CD4-positive, alpha-beta T cell treated with Interleukin-15 for 4 hours (primary cell): ENCODE data around the gene ULBP1.
"Not testable (repeated sequence)": the region's sequence is repeated elsewhere in the genome, so short reads cannot be mapped to it uniquely, and the experiment has no call there.

Experiments used
- DNase-seq: peaks from one replicate; pipeline ENCODE4 v3.0.0-alpha.2; 2020; ENCODE audit warnings: low spot score

ULBP1 gene, protein sequence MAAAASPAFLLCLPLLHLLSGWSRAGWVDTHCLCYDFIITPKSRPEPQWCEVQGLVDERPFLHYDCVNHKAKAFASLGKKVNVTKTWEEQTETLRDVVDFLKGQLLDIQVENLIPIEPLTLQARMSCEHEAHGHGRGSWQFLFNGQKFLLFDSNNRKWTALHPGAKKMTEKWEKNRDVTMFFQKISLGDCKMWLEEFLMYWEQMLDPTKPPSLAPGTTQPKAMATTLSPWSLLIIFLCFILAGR

DNA sequence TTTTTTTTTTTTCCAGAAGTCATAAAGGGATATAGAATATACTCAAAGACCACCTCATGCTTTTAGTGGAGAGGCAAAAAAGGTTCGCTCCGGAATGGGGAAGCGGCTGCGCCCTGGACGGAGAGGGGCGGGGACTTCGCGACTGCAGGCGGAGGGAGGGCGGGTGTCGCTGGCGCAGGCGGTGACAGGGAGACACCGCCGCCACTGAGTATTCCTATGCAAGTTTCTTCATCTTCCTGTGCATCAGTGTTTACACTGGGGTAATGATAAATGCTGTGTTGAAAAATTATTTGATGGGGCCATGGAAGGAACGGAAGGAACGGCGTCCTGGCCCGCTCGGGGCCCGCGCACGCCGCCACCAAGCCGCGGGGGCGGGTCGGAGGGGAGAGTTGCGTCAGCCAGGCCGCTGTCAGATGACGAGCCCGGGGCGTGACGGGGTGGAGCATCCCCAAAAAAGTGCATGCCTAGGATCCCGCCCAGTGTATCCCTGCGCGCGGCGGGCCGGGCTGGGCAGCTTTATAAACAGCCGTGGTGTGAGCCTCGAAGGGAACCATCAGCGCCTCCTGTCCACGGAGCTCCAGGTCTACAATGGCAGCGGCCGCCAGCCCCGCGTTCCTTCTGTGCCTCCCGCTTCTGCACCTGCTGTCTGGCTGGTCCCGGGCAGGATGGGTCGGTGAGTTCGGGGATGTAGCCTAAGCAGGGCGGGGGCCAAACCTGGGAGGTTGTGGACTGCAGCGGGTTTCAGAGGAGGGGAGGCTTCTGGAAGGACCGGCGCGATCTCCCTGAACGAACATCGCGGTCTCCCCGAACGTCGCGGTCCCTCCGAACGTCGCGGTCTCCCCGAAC is at the start of gene ULBP1:
Gene ULBP1, plus strand, starts transcription at position 482 of the 846 bp plus-strand sequence. Its CDS starts 107 bp downstream, at position 589.
- DNase-seq, result peak; percentile 67

DNA sequence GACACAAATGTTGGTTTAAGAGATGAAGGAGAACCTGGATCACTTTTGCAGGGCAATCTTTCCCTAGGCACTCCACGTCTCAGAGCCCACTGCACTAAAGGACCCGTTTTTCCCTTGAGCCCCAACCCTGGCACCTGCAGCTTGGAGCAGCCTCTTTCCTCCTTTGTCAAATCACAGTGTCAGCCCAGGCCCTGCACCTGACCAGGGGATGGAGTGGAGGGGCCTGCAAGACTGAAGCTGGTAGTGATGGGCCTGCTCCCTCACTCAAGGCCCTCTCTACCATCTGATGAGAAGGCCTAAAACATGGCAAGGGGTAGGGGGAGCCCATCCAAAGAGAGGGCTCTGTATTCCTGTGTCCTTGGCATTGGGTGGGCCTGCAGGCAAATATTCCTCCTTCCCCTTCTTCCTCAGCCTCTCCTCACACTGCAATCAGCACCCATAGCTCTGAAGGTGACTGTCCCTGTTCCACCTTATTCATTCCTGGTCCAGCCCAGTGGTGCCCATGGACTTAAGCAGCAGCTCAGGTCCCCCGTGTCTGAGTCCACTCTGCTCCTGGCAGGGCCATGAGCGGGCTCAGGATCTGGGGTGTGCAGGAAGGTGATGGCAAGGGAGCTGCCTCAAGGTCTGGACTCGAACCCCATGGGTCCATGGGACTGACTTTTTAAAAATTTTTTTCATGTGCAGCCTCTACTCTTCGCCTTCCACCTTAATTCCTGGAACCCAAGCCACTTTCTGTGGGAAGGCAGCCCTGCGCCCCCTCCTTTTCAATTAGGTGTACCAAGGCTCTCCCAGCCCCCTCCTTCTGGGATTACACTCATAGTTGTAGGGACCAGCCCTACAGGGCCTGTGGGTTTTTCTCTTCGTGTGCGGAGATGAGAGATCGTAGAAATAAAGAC is 47.5 kb upstream of the ULBP1 start:
- no peak for DNase-seq

DNA sequence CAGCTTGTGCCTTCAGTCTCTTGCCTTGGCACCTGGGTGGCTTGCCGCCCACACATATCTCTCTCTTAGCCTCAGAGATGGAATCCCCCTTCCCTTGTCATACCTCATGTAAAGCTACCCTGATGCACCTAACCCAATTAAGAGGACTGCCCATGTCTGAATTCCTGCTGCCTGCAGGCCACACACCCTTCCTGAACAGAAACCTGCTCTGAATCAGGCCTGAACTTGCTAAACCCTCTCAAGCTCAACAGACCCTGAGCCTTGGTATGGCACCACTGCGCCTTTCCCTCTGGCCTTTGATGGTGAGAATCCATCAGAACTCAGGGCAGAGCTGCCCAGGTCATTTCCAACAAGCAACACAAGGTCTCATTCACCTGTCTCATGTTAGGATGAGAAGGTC is 46.1 kb upstream of the ULBP1 start:
- no peak for DNase-seq

DNA sequence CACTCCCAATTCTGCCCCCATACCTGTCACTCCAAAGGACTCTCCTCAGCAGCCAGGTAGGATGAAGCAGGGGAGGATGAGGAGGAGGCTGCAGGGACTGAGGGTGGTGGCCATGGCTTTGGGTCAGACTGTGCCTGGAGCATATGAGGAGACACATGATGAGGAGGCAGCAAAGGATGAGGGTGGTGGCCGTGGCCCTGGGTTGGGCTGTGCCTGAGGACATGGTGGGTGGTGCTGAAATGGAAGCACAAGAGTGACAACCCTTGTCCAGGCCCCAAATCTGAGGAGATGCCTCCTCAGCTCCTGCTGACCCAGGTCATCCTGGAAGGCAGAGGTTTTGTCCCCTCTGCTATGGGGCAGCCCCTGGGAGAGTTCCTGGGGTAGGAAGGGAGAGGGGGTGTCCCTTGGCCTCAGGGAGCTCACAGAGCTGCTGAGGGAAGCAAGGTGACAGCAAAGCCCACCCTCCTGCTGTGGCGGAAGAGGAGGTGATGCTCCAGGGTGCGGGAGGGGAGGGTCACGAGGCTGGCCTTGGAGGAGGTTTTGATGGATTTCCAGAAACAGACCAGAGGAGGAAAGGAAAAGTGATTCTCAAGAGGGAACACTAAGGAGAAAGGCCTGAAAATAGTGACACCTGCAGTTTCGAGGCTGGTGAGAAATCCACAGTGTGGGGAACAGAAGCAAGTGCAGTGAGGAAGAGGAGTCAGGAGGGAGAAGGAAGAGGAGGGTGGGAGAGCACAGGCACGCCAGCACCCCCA is 45.4 kb upstream of the ULBP1 start:
- DNase-seq, result no peak

DNA sequence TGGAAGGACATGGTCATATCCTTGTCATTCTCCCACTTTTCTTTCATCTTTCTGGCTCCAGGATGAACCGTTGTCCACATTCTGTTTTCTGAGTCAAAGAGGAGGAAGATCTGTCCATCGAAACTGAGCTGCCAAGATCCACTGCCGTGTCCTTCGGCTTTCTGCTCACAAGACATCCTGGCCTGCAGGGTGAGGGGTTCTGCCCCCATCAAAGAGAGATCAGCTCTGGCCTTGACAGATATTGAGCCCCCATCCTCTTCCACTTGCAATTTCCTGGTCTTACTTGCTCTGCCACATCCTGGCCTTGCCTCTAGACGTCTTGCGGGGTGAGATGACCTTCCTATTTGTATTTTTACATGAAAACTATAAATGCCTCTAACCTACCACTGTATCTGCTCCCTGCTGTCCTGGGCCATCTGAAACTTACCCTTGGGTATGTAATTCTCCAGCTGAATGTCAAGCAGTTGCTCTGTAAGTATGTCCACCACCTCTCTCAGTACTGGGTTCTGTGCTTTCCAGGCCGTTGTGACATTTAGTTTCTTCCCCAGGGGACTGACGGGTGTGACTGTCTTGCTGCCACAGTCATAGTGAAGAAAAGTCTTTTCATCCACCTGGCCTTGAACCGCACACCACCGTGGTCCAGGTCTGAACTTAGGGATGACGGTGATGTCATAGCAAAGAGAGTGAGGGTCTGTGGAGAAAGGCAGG is 44.5 kb upstream of the ULBP1 start:
- not testable (repeated sequence) for DNase-seq

DNA sequence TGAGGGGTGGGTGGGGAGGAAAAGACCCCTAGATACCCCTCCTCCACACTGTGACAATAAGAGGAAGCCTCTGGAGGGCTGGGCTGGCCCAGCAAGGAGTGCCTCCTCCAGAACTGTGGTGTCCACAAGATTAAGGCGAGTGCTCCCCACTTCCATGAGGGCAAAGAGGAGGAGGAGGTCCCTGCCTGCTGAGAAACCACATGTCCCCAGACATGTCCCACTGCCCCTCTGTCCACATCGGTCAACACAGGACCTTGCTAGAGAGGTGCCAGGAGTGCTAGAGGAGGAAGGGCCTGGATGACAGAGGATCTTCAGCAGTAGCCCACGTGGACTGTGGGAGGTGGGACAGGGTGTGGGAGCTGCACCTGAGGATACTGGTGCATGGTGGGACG is 43.9 kb upstream of the ULBP1 start:
- DNase-seq, result no peak

DNA sequence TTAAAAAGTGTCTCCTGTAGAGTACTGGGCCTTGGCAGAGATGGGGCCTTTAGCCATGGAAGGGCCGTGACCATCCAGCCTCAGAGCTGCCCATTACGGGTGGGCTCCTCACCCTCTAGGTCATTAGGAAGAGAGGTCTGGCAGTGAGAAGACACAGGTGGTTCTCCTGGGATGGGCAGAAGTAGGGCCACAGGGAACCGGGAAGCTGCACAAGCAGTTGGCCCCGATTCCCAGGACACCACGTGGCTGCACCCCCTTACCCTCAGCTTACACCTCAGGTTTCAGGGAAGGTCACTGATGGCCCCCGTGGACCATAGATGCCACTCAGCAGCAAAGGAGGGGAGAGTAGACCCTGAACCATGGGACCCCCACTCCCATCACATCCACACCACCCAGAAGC is 42.4 kb upstream of the ULBP1 start:
- DNase-seq, result no peak

DNA sequence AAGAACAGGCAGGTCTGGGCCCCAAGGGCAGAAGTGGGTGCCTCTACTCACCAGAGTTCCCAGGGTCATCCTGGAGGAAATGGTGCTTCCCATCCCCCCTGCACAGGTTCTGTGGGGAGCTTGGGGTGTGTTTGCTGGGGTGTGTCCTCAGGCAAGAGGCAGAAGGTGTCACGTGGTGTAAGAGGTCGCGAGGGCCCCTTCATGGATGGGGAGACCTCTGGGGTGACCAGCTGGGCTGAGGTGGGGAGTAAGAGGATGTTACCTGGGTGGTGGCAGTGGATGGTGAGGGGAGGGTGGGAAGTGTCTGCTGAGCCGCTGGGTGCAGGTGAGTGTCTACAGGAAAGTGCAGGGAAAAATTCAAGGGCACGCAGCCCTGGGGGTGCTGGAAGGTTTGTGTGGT is 41.7 kb upstream of the ULBP1 start:
- not testable (repeated sequence) for DNase-seq

DNA sequence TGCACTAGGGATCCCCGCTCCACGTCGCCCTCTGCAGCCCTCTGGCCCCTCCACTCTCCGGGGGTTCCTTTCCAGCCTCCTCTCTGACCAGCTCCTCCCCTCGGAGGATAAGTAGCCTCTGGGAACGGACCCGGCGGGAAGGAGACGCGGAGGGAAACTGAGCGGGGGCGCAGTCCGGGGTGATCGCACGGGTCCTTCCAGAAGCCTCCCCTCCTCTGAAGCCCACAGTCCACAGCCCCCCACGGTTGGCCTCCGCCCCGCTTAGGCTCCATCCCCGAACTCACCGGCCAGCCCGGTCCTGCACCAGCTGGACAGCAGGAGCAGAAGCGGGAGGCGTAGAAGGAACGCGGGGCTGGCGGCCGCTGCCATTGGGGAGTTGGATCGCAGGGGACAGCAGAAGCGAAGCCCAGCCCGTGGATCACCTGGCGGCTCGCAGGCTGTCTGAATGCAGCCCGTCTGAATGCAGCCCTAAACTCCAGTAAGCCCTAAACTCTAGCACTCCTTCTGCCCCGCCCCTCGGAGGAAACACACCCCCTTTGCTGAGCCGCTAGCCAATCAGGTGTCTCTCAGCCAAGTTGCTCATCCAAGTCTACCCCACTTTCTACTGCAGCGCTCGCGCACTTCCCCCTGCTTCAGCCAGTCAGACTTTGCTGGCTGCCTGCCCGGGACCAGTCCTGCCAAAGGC is 41.0 kb upstream of the ULBP1 start, which contains the start of gene RAET1G:
Gene RAET1G, minus strand, starts transcription at position 480 of the 685 bp plus-strand sequence. Its CDS starts 111 bp downstream, at position 369.
- DNase-seq, result peak; percentile 82

DNA sequence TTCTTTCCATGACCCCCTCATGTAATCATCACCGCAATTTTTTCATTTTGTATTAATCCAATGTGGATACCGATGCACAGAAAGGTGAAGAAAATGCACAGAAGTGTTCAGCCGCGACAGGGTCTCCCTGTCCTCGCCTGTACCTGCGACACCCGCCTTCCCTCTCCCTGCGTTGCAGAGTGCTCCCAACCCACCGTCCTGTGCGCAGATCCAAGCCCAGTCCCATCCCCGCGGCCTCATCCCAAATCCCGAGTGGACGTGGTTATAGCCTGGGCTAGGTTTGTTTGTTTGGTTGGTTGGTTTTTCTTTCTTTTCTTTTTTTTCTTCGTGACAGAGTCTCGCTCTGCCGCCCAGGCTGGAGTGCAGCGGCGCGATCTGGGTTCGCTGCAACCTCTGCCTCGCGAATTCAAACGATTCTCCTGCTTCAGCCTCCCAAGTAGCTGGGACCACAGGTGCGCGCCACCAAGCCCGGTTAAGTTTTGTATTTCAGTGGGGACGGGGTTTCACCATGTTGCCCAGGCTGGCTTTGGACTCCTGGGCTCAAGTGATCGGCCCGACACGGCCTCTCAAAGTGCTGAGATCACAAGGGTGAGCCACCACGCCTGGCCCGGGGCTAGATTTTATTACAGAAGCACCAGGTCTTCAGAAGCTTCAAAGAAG is 40.3 kb upstream of the ULBP1 start:
- DNase-seq, result no peak

DNA sequence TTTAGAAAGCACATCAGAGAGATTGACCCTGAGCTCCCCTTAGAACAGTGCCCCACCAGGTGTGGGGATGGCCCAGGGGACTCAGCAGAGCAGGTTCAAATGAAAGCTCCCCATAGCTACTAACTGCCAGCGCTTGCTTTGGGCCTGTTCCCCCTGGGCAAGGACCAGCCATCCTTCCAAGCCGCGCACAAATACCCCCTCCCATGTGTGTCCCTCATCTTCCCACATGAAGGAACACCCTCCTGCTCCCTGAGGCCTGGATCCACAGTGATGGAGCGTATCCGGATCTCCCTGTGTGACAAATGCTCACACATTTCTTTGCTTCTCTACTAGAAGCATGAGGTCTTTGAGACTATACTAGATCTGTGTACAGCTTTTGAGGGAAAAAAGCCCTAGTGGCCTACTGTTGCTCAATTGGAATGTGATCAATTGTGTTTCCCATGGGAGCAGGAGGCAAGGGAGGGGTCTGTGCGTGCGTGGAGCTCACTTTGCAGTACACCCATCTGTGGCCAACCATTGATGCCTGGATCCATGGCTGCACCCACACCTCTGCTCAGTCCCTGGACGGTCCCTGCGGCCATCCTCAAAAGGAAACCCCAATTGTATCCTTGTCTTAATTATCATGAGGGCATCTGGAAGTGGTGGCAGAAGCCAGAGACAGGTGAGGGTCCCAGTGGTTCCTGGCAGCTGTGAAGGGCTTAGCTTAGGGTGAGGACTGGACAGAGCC is 39.4 kb upstream of the ULBP1 start:
- no peak for DNase-seq

DNA sequence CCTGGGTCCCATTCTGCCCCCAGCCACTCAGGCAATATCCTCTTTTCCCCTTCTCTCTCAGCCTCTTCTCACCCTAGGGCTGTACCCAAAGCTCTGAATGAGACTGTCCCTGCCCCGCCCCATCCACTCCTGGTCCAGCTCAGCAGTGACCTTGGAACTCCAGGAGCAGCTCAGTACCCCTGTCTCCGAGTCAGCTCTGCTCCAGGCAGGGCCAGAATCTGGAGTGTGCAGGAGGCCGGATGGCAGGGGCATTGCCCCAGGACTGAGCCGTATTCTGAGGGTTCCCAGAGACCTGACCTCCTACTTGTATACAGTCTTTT is 38.9 kb upstream of the ULBP1 start:
- no peak for DNase-seq

DNA sequence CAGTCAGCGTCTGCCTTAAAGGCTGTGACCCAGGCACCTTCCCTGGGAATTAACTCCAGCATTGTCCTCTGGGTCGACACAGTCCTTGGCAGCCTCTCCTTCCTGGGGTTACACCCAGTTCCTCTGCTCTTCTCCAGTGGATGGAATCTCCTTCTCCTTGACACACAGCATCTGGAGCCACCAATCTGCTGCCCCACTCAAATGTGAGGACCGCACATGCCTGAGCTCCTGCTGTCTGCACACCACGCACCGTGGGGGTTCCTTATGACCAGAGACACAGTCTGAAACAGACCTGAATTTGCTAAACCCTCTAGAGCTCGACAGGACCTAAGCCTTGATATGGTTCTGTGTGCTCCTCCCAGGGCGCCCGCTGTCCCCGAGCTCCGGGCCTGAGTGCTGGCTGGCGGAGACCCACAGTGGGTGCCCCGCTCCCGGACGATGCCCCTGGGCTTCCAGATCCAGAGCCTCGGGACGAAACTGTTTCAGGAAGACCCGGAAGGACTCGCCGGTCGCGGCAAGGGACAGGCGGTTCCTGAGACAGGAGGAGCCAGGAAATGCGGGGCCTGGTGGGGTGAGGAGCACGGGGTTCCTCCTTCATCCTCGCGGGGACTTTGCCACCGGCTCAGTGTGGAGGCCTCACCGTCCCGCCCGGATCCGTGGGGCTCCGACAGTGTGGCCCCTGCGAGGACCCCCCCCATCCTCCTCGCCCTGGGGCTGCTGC is 38.3 kb upstream of the ULBP1 start:
- DNase-seq, result no peak

DNA sequence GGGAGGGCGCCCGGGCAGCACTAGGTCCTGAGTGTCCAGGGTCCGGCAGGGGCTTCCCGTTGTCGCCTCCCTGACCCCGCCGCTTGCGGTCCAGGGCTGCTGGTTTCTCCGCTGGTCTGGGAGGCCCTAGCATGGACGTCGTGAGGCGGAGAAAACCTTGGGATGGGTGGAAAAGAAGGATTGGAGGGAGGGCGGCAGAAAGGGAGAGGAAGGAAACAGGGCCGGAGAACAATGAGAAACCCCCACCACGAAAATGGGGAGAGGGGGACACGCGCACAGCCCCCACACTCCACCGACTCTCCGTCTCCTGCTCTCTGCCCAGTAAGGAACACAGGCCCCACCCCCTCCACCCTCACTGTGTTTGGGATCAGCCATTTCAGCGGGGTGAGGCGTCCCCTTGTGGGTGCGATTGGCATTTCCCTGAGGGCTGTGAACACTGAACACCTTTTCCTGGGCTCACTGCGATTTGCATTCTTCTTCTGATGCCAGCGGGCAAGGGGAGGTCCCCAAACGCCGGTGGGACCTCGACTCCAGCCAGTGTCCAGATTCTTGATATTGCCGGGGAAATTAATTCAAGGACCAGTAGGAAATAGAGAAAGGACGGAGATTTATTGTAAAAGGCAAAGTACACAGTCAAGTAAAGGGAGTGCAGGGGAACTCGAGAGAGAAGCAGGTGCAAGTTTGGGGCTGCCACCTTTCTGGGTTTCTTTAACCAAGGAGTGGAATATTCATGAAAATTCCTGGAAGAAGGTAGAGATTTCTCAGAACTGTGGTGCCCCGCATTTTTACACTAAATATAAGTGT is 37.6 kb upstream of the ULBP1 start:
- peak; percentile 64 for DNase-seq

DNA sequence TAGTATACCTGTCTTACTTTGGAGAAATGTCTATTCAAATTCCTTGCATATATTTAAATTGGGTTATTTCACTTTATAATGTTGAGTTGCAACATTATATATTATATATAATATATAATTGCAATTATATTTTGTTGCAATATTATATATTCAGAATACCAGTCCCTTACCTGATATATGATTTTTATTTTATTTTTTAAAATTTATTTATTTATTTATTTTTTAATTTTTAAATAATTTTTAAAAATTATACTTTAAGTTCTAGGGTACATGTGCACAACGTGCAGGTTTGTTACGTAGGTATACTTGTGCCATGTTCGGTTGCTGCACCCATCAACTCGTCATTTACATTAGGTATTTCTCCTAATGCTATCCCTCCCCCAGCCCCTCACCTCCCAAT is 36.7 kb upstream of the ULBP1 start:
- not testable (repeated sequence) for DNase-seq

DNA sequence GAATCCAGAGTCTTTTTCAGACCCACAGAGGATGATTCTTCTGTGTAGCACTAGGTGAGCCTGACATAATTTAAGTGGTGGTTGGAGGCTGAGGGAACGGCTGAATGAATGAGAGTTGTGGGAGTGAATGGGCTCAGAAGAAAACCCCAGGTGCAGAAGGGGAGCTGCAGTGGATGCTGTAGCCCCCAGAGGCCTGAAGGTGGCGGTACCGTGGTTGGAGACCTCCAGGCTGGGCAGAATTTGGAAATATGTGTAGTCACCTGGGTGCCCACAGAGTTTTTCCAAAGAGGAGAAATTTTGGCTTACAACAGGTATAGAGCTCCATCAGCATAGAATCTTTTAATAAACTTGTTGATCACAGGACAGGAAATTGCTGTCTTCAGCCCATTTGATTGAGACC is 34.3 kb upstream of the ULBP1 start:
- no peak for DNase-seq

DNA sequence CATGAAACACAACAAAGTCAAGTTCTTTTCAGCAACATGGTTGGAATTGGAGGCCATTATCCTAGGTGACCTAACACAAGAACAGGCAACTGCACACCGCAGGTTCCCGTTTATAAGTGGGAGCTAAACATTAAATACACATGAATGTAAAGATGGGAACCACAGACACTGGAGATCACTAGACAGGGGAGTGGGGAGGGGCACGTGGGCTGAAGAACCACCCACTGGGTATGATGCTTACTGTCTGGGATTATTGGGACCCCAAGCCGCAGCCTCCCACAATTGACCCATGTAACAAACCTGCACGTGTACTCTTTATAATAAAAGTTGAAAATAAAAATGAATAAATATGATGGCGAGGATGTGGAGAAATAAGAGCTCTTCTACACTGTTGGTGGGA is 32.2 kb upstream of the ULBP1 start:
- DNase-seq, result no peak

DNA sequence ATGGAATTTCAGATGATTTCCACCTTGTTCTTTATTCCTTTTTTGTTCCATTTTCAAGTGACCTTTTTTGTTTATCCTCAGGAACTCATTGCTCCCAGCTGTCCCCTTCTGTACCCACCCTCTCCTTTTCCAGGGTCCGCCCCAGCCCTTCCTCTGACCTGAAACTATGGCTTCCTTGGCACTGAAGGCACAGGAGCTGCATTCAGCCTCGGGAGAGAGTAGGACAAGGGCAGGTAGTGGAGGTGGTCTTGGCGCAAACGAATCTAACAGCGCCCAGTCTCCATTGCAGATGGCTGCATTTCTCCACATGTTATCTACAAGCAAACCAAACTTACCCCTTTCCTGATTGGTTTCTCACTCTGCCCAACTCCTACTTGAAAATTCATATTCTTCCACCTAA is 30.7 kb upstream of the ULBP1 start:
- no peak for DNase-seq
